HG03139 (cell line): ENCODE measurements around the gene GTF2IRD1.
"Not testable (repeated sequence)": the region's sequence is repeated elsewhere in the genome, so short reads cannot be mapped to it uniquely, and the experiment has no call there.

ENCODE experiments used
- ATAC-seq: cut with Tn5 transposase; IDR thresholded peaks from one replicate; pipeline ENCODE4 v1.9.1; 2021; ENCODE audit not compliant: unreplicated experiment

GTF2IRD1 gene

GRCh38 chr7:74625446-74625845 is 171.7 kb downstream of the GTF2IRD1 start:
- no peak for ATAC-seq

DNA sequence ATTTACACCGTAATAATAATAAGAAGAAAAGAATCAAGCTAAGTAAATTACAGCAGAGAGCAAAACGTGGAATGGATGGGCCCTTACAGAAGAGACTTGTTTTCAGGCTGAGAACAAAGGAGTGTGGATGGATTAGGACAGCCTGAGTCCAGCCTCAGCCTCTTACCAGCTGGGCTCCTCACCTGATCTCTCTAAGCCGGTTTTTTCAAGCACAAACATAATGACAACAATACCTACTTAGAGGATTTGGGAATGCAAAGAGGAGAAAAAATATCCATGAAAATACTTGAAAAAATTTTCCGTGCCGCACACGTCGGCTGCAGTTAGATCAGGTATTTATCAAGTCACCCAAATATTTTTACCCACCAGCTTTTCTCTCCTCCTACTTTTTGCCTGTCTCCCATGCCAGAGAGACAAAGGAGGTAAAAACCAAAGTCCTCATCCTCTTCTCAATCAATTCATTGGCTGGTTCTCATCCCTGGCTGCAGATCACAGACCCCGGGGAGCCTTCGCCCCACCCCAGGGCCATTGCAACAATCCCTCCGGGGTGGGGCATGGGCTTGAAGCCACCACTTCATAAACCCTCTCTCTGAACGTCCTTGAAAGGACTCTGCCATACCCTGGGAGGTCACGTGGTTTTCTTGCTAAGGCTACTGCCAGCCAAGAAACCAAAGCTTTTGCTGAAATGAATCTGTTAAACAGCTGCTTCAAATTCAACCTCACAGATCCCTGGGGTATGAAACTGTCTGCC is 174.1 kb downstream of the GTF2IRD1 start:
- ATAC-seq, result no peak

DNA sequence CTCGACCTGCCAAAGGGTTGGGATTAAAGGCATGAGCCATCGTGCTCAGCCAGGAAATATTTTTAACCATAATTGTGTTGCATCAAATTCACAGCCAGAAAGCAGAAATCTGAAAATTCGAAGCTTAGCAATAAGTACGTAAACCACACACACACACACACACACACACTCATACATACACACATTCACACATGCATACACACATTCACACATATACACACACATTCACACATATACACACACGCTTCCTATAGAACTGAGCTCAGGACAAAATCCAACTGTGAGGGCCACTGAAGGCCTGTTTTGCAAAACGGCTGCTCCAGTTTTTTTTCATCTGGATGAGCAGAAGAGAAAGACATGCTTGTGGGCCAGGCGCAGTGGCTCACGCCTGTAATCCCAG is 178.8 kb downstream of the GTF2IRD1 start:
- ATAC-seq, result no peak

DNA sequence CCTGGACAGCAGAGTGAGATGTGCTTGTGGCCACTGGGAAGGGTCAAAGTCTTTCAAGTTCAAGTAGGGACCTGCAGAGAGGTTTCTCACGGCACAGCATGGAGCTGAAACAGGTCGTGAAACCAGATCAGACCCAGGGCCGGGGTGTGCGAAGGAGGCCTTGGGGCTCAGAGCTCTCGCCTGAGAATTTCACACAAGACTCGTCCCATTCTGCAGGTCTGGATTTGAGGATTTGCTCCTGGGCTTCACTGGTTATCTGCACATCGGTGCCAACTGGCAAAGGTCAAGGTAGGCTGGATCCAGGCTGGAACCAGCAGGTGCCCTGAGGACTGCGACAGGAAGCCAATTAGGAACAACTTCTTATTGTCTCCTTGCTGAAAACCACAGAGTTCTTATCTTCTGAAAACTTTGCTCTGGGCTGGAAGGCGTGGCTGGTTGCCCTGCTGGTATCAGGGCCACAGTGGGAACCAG is 179.8 kb downstream of the GTF2IRD1 start:
- ATAC-seq, result no peak

DNA sequence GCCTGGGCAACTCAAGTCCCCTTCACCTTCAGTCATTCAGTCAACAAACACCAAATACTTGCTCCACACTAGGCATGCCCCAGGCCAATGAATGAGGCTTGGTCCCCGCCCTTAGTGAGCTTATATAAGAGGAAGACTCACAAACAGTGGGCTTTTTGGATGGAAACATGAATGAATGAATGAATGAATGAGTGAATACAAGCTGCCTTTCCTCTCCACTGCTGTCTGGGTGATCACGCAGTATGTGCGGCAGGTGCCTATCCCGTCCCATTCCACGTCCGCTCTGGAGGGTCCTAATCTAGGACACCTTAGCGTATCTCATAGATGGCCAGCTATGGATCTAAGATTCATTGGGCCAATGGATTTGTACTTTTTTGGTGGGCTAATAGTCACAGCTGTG is 184.0 kb downstream of the GTF2IRD1 start:
- ATAC-seq, result no peak

DNA sequence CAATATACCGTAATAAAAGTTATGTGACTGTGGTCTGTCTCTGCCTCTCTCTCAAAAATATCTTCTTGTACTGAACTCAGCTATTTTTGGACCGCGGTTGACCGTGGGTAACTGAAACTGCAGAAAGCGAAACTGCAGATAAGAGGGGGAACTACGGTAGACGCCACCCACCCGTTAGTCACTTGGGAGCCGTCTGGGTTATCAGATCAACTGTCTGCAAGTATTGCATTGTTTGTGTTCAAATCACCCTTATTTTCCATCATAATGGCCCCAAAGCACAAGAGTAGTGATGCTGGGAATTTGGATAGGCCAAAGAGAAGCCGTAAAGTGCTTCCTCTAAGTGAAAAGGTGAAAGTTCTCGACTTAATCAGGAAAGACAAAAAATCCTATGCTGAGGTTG is 196.3 kb downstream of the GTF2IRD1 start:
- ATAC-seq, result peak; percentile 62

GRCh38 chr7:74650493-74651132 is 196.9 kb downstream of the GTF2IRD1 start:
- not testable (repeated sequence) for ATAC-seq

DNA sequence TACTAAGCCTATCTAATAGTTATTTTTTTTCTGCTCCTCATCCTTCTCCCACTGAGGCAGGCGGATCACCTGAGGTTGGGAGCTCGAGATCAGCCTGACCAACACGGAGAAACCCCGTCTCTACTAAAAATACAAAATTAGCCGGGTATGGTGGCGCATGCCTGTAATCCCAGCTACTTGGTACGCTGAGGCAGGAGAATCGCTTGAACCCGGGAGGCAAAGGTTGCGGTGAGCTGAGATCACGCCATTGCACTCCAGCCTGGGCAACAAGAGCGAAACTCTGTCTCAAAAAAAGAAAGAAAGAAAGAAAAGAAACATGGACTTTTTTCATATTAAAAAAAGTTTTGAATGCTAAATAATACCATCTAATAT is 197.4 kb downstream of the GTF2IRD1 start:
- not testable (repeated sequence) for ATAC-seq
